Esophagus squamous epithelium (tissue), 4 donors: ENCODE data around the gene THAP2.

Experiments used
- POLR2A ChIP-seq, 4 donors: fragments of 450-650 bp; IDR thresholded peaks; one replicate each; pipeline ENCODE4 v1.6.1; 2017; ENCODE audit warnings: antibody characterized with exemption in 4 of 4, mild to moderate bottlenecking in 4 of 4, moderate library complexity in 3 of 4
- TF ChIP-seq, protein P1 (sequence below), 6 experiments: fragments of 450-650 bp in 4 of 6; fragments of 200-600 bp in 2 of 6; sonication (generic) in 2 of 6; IDR thresholded peaks; one replicate each; pipeline ENCODE4 v1.5.1; 2016 to 2019; ENCODE audit warnings: antibody characterized with exemption in 6 of 6, mild to moderate bottlenecking in 4 of 6, moderate library complexity in 4 of 6

DNA sequence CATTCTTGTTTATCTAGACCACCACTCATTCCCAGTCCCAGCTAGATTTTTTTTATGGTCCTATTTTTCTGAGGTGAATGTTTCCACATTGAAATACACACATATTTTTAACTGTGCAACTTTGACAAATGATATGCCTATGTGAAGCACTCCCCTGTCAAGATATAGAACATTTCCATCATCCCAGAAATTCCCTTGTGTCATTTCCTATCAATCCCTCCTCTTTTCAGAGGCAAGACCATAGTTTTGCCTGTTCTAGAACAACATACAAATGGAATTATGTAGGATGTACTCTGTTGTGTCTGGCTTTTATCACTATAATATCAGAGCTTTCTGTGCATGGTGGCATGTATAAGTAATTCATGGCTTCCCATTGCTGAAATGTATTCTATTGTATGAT lies 54.5 kb downstream of the THAP2 start:
- TF ChIP-seq, protein P1, sequence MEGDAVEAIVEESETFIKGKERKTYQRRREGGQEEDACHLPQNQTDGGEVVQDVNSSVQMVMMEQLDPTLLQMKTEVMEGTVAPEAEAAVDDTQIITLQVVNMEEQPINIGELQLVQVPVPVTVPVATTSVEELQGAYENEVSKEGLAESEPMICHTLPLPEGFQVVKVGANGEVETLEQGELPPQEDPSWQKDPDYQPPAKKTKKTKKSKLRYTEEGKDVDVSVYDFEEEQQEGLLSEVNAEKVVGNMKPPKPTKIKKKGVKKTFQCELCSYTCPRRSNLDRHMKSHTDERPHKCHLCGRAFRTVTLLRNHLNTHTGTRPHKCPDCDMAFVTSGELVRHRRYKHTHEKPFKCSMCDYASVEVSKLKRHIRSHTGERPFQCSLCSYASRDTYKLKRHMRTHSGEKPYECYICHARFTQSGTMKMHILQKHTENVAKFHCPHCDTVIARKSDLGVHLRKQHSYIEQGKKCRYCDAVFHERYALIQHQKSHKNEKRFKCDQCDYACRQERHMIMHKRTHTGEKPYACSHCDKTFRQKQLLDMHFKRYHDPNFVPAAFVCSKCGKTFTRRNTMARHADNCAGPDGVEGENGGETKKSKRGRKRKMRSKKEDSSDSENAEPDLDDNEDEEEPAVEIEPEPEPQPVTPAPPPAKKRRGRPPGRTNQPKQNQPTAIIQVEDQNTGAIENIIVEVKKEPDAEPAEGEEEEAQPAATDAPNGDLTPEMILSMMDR (IDR thresholded peaks at IDR 0.05) = no peak
- no peak for TF ChIP-seq POLR2A (IDR thresholded peaks at IDR 0.05)
